GM06990 (cell line): ENCODE data around the gene WNT11.

Experiments used
- DNase-seq: peaks from one replicate; pipeline ENCODE4 v3.0.0-alpha.2; 2011; ENCODE audit not compliant: insufficient read length; ENCODE audit errors: extremely low read depth
- H3K27me3 ChIP-seq: replicated peaks from 2 replicates; pipeline ENCODE4 v1.6.0; 2011; ENCODE audit warnings: low read length; ENCODE audit not compliant: control insufficient read depth, insufficient read depth
- H3K36me3 ChIP-seq: 2 replicates; pipeline ENCODE4 v1.5.1; 2011; ENCODE audit warnings: low read length; ENCODE audit not compliant: control insufficient read depth, insufficient read depth
- H3K4me3 ChIP-seq: replicated peaks from 2 replicates; pipeline ENCODE4 v1.5.1; 2011; ENCODE audit warnings: low read depth, mild to moderate bottlenecking, control low read depth, low read length
- CTCF ChIP-seq: IDR thresholded peaks from 2 replicates; pipeline ENCODE4 v1.5.1; 2011; ENCODE audit warnings: low read length, control low read depth, mild to moderate bottlenecking, inconsistent platforms; ENCODE audit not compliant: insufficient read depth, poor library complexity, severe bottlenecking

Gene WNT11

GRCh38 chr11:76250520-76251225 is 44.4 kb upstream of the WNT11 start:
- no peak for DNase-seq
- Histone ChIP-seq H3K27me3 (peaks cover 3% of the 10 kb centered on the region; the same call in 1 of the 2 replicates), H3K4me3 (no peak overlapping the region), H3K36me3 (no peaks in the 10 kb centered on the region)
- TF ChIP-seq CTCF: no peak

DNA sequence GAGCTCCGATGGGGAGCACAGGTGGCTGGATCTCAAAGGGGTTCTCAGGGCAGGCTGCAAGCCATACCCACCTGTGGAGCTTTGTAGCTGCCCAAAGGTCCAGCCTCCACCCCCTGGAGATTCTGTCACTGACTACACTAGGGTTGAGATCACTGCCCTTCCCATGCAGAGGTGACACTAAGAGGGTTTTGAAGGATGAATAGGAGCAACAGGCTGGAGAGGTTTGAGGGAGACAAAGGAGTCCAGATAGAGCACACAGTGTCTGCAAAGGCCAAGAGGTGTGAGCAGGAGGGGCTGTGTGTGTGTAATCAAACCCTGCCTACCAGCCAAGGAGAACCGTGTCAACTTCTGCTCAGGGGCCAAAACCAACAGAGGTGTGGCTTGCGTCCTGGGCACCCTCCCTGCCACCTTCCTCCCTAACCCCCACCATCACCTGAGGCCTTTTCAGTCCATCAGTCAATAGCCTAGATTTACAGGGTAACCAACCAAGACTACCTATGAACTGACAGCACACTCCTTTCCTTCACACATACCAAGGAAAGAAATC is 43.0 kb upstream of the WNT11 start:
- DNase-seq: no peak
- no peaks in the 10 kb centered on the region for H3K36me3 ChIP-seq
- 0 out of 2 replicates have a peak, but pooled peaks cover 1% of the 10 kb centered on the region for H3K27me3 ChIP-seq
- no peak overlapping the region for H3K4me3 ChIP-seq
- TF ChIP-seq CTCF: no peak

DNA sequence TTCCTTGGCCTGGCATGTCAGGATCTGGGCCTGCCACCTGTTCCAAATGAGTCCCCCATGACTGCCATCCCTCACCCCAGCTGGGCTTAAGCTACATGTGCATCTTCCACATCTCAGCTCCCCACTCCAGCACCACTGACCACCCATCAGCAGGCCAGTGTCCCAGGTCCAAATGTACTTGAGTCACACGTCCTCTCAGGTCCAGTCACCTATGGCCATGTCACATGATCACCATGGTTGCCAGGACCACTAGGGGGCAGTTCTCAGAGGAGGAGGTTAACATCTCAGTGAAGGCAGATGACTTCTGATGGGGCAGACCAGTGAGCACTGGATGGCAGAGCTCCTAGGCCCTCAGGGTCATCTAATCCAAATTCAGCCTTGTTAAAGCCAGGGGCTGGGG is 41.9 kb upstream of the WNT11 start:
- TF ChIP-seq CTCF: peak; percentile 45
- DNase-seq: no peak
- Histone ChIP-seq H3K36me3 (no peaks in the 10 kb centered on the region), H3K27me3 (no peaks in the 10 kb centered on the region; the same call in none of the 2 replicates), H3K4me3 (no peak overlapping the region)

- Histone ChIP-seq H3K27me3 (no peaks in the 10 kb centered on the region; the same call in none of the 2 replicates), H3K36me3 (no peaks in the 10 kb centered on the region), H3K4me3 (no peak overlapping the region)
- no peak for DNase-seq
- TF ChIP-seq CTCF: no peak
Observed at GRCh38 chr11:76247091-76247490, 40.8 kb upstream of the WNT11 start.

GRCh38 chr11:76246271-76246933 is 40.1 kb upstream of the WNT11 start:
- Histone ChIP-seq H3K36me3 (no peaks in the 10 kb centered on the region), H3K4me3 (no peak overlapping the region), H3K27me3 (no peaks in the 10 kb centered on the region; the same call in none of the 2 replicates)
- no peak for DNase-seq
- no peak for TF ChIP-seq CTCF
